Measurements from ENCODE around the gene DNAL4.

DNA sequence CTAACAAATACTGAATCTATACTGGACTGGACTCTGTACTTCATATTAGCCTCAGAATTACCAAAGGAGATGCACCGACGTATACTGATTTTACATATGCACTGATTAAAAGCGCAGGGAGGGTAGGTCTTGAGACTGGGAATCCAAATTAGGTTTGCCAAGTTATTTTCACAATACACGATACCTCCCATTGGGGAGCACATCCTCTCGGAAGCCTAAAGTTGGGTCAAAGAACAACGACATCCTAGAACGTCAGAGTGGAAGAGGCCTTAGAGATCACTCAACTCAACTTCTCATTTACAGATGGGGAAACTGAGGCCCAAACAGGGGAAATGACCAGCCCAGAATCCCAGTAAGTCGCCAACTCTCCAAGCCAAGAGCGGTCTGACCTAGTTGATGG lies 626 bp downstream of the DNAL4 start:
- TF ChIP-seq, protein P1, sequence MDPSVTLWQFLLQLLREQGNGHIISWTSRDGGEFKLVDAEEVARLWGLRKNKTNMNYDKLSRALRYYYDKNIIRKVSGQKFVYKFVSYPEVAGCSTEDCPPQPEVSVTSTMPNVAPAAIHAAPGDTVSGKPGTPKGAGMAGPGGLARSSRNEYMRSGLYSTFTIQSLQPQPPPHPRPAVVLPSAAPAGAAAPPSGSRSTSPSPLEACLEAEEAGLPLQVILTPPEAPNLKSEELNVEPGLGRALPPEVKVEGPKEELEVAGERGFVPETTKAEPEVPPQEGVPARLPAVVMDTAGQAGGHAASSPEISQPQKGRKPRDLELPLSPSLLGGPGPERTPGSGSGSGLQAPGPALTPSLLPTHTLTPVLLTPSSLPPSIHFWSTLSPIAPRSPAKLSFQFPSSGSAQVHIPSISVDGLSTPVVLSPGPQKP (IDR thresholded peaks at IDR 0.05; ENCODE audit: borderline replicate concordance, low read depth, low read length), result no peak
- no peak for TF ChIP-seq CTCF (conservative IDR thresholded peaks at IDR 0.05; ENCODE audit: low read depth, low read length)
